Gastroesophageal sphincter (tissue), 4 donors: ENCODE data around the gene SHLD1. TPM values are rescaled to one million over a fixed set of nuclear protein-coding genes. Genes with fewer than 3 reads are reported as not detected.

Experiments used
- ATAC-seq: fragments of 150-250 bp; one replicate; pipeline ENCODE4 v1.9.1; 2016; ENCODE audit warnings: mild to moderate bottlenecking, moderate library complexity
- H3K27ac ChIP-seq, 4 donors: fragments of 200-600 bp; sonication (generic) in 3 of 4; 1 replicate in 3 of 4; 2 replicates in 1 of 4; pipeline ENCODE4 v1.5.1; 2016 to 2019
- H3K27me3 ChIP-seq: fragments of 200-600 bp; sonication (generic); one replicate; pipeline ENCODE4 v1.5.1; 2019
- H3K36me3 ChIP-seq, 2 donors: fragments of 200-600 bp; sonication (generic); one replicate each; pipeline ENCODE4 v1.5.1; 2019; ENCODE audit warnings: control low read depth in 1 of 2
- H3K4me1 ChIP-seq, 3 donors: fragments of 200-600 bp; sonication (generic); 1 replicate in 2 of 3; 2 replicates in 1 of 3; pipeline ENCODE4 v1.5.1; 2016 to 2019; ENCODE audit warnings: control low read depth in 2 of 3
- H3K4me3 ChIP-seq, 2 donors: fragments of 200-600 bp; sonication (generic); one replicate each; pipeline ENCODE4 v1.5.1; 2019; ENCODE audit warnings: mild to moderate bottlenecking in 1 of 2, moderate library complexity in 1 of 2
- H3K9me3 ChIP-seq, 3 donors: fragments of 200-600 bp; sonication (generic); one replicate each; pipeline ENCODE4 v1.5.1; 2017 to 2019; ENCODE audit warnings: control low read depth in 2 of 3
- CTCF ChIP-seq, 4 experiments: fragments of 200-600 bp in 2 of 4; fragments of 450-650 bp in 2 of 4; sonication (generic) in 1 of 4; IDR thresholded peaks; one replicate each; pipeline ENCODE4 v1.5.1; 2017 to 2019; ENCODE audit warnings: antibody characterized with exemption in 4 of 4, mild to moderate bottlenecking in 2 of 4, moderate library complexity in 2 of 4
- EP300 ChIP-seq: sonication (generic); formaldehyde crosslinking; IDR thresholded peaks from one replicate; pipeline ENCODE4 v1.6.1; 2017; ENCODE audit warnings: antibody characterized with exemption, mild to moderate bottlenecking
- POLR2A ChIP-seq, 2 donors: fragments of 450-650 bp; IDR thresholded peaks; one replicate each; pipeline ENCODE4 v1.6.1; 2017; ENCODE audit warnings: antibody characterized with exemption in 2 of 2, mild to moderate bottlenecking in 2 of 2, moderate library complexity in 1 of 2
- POLR2AphosphoS5 ChIP-seq: sonication (generic); formaldehyde crosslinking; IDR thresholded peaks from one replicate; pipeline ENCODE4 v1.6.1; 2017; ENCODE audit warnings: antibody characterized with exemption
- WGBS, 2 donors: methylation state at CpG; one replicate each; pipeline ENCODE4 v1.1.5; 2018; ENCODE audit warnings: low coverage in 1 of 2; 5-methylcytosine and 5-hydroxymethylcytosine counted together
- total RNA-seq, 4 donors: library from RNA; depleted of rRNA; stranded (reverse); fragments of >200 nt; gene quantifications; one replicate each; pipeline ENCODE4 v1.1.0, GENCODE V29; 2016

The SHLD1 gene
- total RNA-seq, 4 donors from 2014 or later: 0.93 to 3.3 (median 2.1) TPM

- H3K4me3 ChIP-seq: no peak overlapping the region
- H3K36me3 ChIP-seq: no peaks in the 10 kb centered on the region
- H3K4me1 ChIP-seq: peaks cover 0 to 14% (median 4%) of the 10 kb centered on the region in 3 donors
- ATAC-seq: no peak
- H3K9me3 ChIP-seq: no peaks in the 10 kb centered on the region
- WGBS, 2 donors: 65 to 78% methylated on average over 1 of the region's 1 CpG
- TF ChIP-seq CTCF (IDR thresholded peaks at IDR 0.05) (no peak), EP300 (no peak), POLR2A (IDR thresholded peaks at IDR 0.05) (no peak), POLR2AphosphoS5 (no peak)
- no peak overlapping the region for H3K27ac ChIP-seq
- no peaks in the 10 kb centered on the region for H3K27me3 ChIP-seq
Measured at GRCh38 chr20:5820738-5821137, 70.5 kb downstream of the SHLD1 start.

- no peak for ATAC-seq
- WGBS, 2 donors: 84 to 100% methylated on average over 2 to 4 of the region's 4 CpGs
- H3K27ac ChIP-seq: no peak overlapping the region
- no peaks in the 10 kb centered on the region for H3K27me3 ChIP-seq
- H3K36me3 ChIP-seq: no peaks in the 10 kb centered on the region
- peaks cover 0 to 14% (median 4%) of the 10 kb centered on the region in 3 donors for H3K4me1 ChIP-seq
- TF ChIP-seq POLR2AphosphoS5: no peak
- TF ChIP-seq EP300: no peak
- no peak for TF ChIP-seq POLR2A (IDR thresholded peaks at IDR 0.05)
- TF ChIP-seq CTCF (IDR thresholded peaks at IDR 0.05): no peak
- no peak overlapping the region for H3K4me3 ChIP-seq
- no peaks in the 10 kb centered on the region for H3K9me3 ChIP-seq
Measured at GRCh38 chr20:5821627-5822215, 71.5 kb downstream of the SHLD1 start.

- Histone ChIP-seq H3K9me3 (no peaks in the 10 kb centered on the region), H3K4me3 (no peak overlapping the region), H3K36me3 (no peaks in the 10 kb centered on the region), H3K27me3 (no peaks in the 10 kb centered on the region), H3K27ac (no peak overlapping the region), H3K4me1 (peaks cover 0 to 14% (median 4%) of the 10 kb centered on the region in 3 donors)
- no peak for TF ChIP-seq POLR2A (IDR thresholded peaks at IDR 0.05)
- ATAC-seq: no peak
- 54 to 100% methylated on average over 1 to 3 of the region's 3 CpGs for WGBS, 2 donors
Measured at GRCh38 chr20:5822569-5822968, 72.4 kb downstream of the SHLD1 start.

GRCh38 chr20:5825130-5825719 is 75.0 kb downstream of the SHLD1 start:
- Histone ChIP-seq H3K9me3 (no peaks in the 10 kb centered on the region), H3K36me3 (no peaks in the 10 kb centered on the region), H3K27ac (no peak overlapping the region), H3K4me3 (no peak overlapping the region), H3K4me1 (peaks cover 0 to 14% (median 4%) of the 10 kb centered on the region in 3 donors), H3K27me3 (no peaks in the 10 kb centered on the region)
- TF ChIP-seq EP300 (no peak), CTCF (IDR thresholded peaks at IDR 0.05) (no peak), POLR2A (IDR thresholded peaks at IDR 0.05) (no peak), POLR2AphosphoS5 (no peak)
- 56 to 61% methylated on average over 6 to 7 of the region's 9 CpGs for WGBS, 2 donors
- no peak for ATAC-seq

GRCh38 chr20:5827098-5827853 is 77.1 kb downstream of the SHLD1 start:
- Histone ChIP-seq H3K36me3 (no peaks in the 10 kb centered on the region), H3K4me1 (peaks cover 0 to 13% (median 4%) of the 10 kb centered on the region in 3 donors), H3K27me3 (no peaks in the 10 kb centered on the region), H3K4me3 (no peak overlapping the region), H3K9me3 (no peaks in the 10 kb centered on the region), H3K27ac (no peak overlapping the region)
- ATAC-seq: no peak
- TF ChIP-seq POLR2A (IDR thresholded peaks at IDR 0.05): no peak
- TF ChIP-seq POLR2AphosphoS5: no peak
- TF ChIP-seq EP300: no peak
- no peak for TF ChIP-seq CTCF (IDR thresholded peaks at IDR 0.05)
- 96 to 97% methylated on average over 5 to 6 of the region's 15 CpGs for WGBS, 2 donors
